ENCODE results near the gene EDDM13. TPM values are rescaled to one million over a fixed set of nuclear protein-coding genes. Genes with fewer than 3 reads are reported as not detected.

EDDM13 gene
- total and polyA plus RNA-seq, 3 donors from 2014 or later = 0.79 to 1.8 TPM; not detected in 1

- Histone ChIP-seq H3K4me3 (no peak overlapping the region), H3K27me3 (no peaks in the 10 kb centered on the region), H3K9me3 (no peaks in the 10 kb centered on the region), H3K27ac (no peak overlapping the region), H3K4me1 (no peaks in the 10 kb centered on the region), H3K36me3 (ENCODE audit: low read depth, missing control alignments) (no peaks in the 10 kb centered on the region)
- 62 to 63% methylated on average over 6 of the region's 6 CpGs for WGBS, 2 donors
- TF ChIP-seq POLR2A (IDR thresholded peaks at IDR 0.05) (no peak), CTCF (IDR thresholded peaks at IDR 0.05) (no peak)
- no peak for DNase-seq
- intact Hi-C loops (cut with DNase I; ENCODE audit: low total_unique reads) = no loop called here
These were observed 1.1 kb downstream of the EDDM13 start for GRCh38 chr19:56273563-56274117.

- H3K27me3 ChIP-seq = no peaks in the 10 kb centered on the region
- DNase-seq = no peak
- no peaks in the 10 kb centered on the region for H3K36me3 ChIP-seq (ENCODE audit: low read depth, missing control alignments)
- no peaks in the 10 kb centered on the region for H3K9me3 ChIP-seq
- TF ChIP-seq CTCF (IDR thresholded peaks at IDR 0.05) = no peak
- no peak for TF ChIP-seq POLR2A (IDR thresholded peaks at IDR 0.05)
- no peaks in the 10 kb centered on the region for H3K4me1 ChIP-seq
- H3K27ac ChIP-seq = no peak overlapping the region
- 92 to 97% methylated on average over 4 of the region's 4 CpGs for WGBS, 2 donors
- intact Hi-C loops (cut with DNase I; ENCODE audit: low total_unique reads) = no loop called here
- no peak overlapping the region for H3K4me3 ChIP-seq
These were observed 10.3 kb downstream of the EDDM13 start for GRCh38 chr19:56282809-56283208.

GRCh38 chr19:56284746-56285145, 12.2 kb downstream of the EDDM13 start:
- intact Hi-C loops (cut with DNase I; ENCODE audit: low total_unique reads) = no loop called here
- no peak for DNase-seq

GRCh38 chr19:56290104-56290503, 17.6 kb downstream of the EDDM13 start:
- intact Hi-C loops (cut with DNase I; ENCODE audit: low total_unique reads) = no loop called here
- no peaks in the 10 kb centered on the region for H3K36me3 ChIP-seq (ENCODE audit: low read depth, missing control alignments)

More at GRCh38 chr19:56284746-56285145, 12.2 kb downstream of the EDDM13 start:
- WGBS, 2 donors = 94 to 96% methylated on average over 3 of the region's 3 CpGs
- H3K4me3 ChIP-seq = no peak overlapping the region
- H3K4me1 ChIP-seq = no peaks in the 10 kb centered on the region
- no peaks in the 10 kb centered on the region for H3K36me3 ChIP-seq (ENCODE audit: low read depth, missing control alignments)
- H3K27ac ChIP-seq = no peak overlapping the region
- no peak for TF ChIP-seq POLR2A (IDR thresholded peaks at IDR 0.05)
- no peak for TF ChIP-seq CTCF (IDR thresholded peaks at IDR 0.05)
- H3K9me3 ChIP-seq = no peaks in the 10 kb centered on the region
- H3K27me3 ChIP-seq = no peaks in the 10 kb centered on the region

More at GRCh38 chr19:56290104-56290503, 17.6 kb downstream of the EDDM13 start:
- TF ChIP-seq CTCF (IDR thresholded peaks at IDR 0.05) = no peak
- TF ChIP-seq POLR2A (IDR thresholded peaks at IDR 0.05) = no peak
- DNase-seq = no peak
- no peaks in the 10 kb centered on the region for H3K27me3 ChIP-seq
- H3K4me1 ChIP-seq = no peaks in the 10 kb centered on the region
- no peak overlapping the region for H3K27ac ChIP-seq
- H3K9me3 ChIP-seq = no peaks in the 10 kb centered on the region
- no peak overlapping the region for H3K4me3 ChIP-seq

All from testis (tissue), 3 donors.